HG03521 (cell line): ENCODE data around the gene MEF2C.

Experiments used
- ATAC-seq: cut with Tn5 transposase; IDR thresholded peaks from one replicate; pipeline ENCODE4 v1.9.1; 2021; ENCODE audit warnings: mild to moderate bottlenecking, moderate library complexity; ENCODE audit not compliant: unreplicated experiment

The MEF2C gene

DNA sequence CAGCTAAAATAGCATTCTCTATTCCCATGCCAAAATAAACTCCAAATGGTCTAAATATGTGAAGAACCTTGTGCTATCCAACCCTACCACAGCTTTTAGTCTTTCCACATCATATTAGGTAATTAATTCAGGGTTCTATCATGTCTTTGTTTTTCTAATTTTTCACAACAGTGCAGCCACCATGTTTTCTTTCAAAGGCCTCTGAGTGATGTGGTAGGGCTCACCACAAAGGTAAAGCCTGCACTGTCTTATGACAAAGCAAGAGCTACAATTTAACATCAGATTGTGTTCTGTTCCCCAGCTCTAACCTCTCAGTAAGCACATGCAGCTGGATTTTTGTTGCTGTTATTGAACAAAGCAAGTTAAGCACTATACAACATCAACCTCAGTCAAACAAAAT is 52.4 kb downstream of the MEF2C start:
- ATAC-seq: no peak

DNA sequence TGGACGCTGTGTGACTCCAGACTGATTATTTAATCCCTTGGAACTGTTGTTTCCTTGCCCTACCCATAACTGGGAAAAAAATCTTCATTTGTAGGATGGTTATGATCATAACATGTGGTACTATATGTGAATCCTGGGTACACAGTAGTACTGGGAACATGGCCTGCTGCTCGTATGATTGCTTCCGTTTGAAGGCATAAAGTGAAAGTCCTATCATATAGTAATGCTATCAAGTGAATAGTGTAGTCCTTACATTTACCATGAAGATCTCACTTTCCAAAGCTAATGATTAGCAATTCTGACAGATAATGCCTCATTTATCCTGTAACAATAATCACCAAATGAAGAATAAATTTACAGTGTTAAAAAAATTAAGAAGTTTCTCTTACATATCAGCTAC is 53.2 kb downstream of the MEF2C start:
- ATAC-seq: no peak

DNA sequence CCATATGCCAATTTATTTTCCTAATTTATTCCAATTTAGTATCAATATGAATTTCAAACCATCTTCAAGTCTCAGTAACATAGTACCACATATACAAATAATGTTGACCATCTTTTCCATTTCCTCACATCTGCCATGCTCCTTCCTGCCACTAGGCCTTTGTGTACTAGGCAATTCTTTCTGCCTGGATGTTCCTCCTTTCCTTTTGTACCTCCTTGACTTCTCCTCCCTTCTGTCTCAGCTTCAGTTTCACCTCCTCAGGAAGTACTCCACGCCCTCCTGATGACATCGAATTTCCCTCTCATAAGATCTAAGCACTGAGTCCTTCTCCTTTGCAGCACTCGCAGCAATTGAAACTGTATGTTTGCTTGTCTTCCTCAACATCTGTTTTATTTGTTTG is 53.9 kb downstream of the MEF2C start:
- ATAC-seq: no peak

DNA sequence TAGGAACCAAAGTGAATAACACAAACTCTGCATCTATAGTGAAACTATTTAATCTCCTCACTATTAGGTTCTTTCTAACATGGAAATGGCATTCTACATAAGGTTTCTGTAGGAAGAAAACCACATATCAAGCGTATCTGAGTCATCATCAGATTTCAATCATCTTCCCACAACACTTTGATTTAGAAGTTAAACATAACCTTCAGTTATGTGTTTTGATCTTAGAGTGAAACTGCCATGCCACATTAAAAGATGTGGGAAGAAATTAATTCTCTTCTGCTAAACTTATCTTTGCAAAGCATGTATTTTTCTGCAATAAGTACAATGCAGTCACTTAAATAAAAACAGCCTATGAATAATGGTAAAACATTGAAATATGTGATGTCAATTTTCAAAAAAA is 55.0 kb downstream of the MEF2C start:
- no peak for ATAC-seq

DNA sequence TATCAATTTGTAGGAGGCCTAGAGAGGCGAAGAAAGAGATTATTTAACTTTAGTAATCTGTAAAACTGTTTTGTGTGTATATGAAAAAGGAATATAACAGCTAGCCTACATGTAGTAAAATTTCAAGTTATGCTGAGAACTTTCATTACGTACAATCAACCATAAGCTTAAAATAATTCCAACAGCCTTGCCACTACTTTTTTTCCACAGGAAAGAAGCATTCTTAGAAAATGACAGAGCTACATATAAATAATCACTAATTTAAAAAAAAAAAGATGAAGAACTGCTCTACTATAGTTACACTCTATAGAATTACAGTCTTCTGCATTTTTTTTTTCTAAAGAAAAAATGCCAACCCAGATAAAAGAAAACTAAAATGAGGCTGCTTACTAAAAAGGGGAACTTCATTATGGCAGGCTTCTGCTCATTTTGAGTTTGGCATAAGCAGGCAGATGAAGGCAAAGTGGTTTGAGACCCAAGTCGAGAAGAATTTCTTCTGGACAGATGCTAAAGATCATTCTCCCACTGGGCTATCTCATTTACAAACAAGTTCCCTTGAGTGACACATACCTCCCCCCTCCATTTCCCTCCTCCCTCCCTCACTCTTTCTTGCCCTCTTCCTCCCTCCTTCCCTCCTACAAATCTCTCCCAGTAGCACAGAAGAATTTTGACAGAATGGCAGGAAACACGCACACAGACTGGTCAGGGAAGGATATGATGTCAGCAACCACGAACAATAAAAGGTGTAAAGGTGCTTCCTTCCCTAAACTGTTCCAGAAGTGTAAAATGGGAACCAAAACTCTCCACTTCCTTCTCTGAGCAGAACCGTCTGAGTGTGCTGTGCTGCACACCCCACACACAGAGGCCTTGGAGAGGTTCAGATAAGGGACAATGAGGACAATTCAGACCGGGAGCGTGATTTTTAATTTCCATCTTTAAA is 56.1 kb downstream of the MEF2C start:
- peak; percentile 56 for ATAC-seq

DNA sequence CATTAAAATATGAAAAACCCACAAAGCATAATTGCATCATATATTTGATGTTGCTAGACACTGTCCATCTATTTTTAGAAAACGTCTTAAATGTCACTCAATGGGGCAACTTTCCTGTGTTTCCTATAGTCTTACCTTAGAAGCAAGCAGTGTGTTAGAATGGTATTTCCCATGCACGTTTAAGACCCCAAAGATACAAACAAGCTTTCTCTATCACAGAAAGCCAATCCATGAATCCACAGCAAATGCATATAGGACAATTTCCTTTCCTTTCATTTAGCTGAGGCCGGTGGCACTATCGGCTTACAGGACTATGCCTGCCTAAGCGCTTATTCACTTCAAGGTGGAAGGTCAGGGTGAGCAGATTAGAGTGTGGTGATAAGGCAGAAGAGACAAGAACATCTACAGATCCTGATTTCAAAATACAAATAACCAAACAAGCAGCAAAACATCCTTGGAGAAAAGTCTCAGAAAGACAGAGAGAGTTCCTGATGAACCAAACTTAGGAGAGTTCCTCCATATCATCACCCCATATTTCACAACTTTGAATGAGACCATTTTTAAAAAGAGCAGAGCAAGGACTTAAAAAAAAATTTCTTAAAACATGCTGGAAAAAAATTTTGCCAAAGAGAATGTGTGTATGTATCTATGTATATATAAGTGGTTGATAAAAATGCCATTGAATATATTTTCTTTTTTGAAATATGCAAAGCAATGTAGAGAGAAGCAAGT is 57.2 kb downstream of the MEF2C start:
- no peak for ATAC-seq

DNA sequence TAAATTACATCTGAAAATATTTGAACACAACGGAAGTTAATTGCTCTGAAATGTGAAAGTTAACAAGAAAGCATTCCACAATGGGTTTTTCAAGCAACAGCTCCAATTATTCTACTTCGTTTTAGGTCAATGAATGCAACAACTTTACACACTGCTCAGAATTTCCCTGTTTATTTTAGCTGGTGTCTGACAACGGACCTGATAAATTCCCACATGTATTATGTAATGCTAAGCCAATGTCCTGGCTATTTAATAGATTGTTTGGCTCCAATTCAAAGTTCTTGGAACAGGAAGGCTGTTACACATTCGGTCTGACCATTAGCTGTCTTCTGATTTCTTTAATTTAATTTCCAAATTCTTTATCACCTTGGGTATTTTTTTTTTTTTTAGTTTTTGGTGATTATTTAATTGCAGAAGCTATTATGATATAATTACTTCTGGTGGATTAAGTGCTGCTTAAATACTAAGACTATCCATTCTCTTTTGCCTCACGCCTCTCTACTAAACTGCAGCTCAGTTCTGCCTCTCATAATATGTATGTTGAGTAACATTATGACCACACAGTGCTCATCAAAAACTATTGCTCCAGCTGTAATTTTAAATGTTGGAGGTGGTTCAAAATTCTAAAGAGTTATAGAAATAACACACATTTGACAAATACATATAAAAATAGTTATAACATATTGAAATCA is 57.9 kb downstream of the MEF2C start:
- no peak for ATAC-seq

DNA sequence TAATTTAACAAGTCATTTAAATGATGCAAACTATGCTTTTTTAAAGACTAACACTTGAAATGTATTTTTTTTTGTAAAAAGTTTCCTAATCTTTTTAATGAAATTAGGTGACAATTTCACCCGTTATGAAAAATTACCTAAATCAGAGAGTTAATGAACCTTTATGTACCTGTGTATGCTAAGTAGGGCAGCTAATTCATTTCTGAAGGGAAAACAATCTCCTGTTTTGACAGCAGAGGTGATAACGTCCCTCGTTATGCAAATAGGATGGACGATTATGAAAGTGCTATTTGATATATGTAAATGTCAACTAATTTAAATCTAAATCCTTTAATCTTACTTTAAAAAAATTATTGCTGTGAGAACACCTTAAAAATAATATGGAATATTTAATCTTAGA is 58.8 kb downstream of the MEF2C start:
- ATAC-seq: no peak

DNA sequence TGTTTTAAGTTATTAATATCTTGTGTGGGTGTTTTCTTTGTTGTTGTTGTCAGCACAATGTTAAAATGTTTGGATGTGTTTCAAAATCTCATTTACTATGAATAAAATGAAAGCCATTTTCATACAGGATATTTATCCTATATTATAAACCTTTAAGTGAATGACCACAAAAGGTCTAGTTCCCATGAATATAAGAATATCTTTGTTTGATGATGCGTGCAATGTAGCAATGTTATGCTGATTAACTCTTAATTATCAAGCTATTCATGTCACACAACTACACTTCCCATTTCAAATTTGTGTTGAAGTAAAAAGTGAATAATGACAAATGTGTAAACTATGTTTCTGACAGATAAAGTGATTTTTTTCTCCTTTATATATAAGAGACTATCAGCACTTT is 59.8 kb downstream of the MEF2C start:
- no peak for ATAC-seq

DNA sequence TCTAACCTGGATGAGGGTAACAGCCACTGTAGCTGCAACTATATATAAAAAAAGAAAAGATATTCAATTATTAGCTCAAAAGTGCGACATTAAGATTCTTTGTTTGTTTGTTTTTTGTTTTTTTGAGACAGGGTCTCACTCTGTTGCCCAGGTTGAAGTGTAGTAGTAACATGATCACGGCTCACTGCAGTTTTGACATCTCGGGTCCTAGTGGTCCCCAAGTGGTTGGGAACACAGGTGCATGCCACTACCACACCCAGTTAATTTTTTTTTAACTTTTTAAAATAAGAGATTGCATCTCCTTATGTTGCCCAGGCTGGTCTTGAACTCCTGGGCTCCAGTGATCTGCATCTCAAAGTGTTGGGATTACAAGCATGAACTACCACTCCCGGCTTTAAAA is 61.8 kb downstream of the MEF2C start:
- ATAC-seq: no peak

DNA sequence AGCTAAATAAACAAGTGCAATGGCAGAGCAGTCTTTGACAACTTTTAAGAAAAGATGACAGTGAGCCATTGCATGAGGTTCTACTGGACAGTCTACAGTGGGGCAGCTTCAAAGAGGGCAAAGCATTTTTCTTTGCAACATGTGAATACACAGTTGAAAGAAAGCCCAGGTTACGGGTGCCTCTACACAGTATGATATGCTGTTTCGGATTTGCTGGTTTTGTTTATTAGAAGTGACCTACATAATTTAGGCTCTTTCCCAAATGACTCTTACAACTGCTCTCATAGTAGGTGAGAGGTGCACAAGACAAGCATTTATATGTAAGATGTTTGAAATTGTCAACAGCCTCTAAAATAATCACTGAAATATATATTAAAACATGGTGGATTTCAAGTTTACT is 62.4 kb downstream of the MEF2C start:
- ATAC-seq: no peak

DNA sequence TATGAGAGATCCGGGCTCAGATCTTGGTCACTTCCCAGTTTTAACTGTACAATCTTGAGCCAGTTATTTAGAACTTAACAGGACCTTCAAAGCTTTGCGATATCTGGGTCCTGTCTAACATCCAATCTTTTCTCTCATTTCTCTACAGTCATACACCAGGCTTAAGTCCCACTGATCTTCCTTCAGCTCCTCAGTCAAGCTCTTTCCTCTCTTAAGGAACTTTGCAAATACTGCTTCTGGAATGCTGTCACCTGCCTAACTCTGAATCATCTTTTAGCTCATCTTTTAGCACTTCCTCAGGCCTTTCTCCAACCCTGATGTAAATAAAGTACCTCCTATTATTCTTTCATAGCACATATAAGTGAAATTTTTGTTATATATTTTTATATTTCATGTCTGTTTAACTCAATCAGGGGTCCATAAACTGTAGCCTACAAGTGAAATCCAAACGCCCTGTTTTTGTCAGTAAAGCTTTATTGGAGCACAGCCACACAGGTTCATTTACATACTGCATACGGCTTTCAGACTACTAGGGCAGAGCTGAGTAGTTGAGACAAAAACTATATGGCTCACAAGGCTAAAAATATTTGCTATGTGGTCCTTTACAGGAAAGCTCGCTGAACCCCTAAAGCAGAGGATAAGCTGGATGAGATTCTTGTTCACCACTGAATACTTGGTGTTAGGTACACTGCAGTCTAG is 63.5 kb downstream of the MEF2C start:
- no peak for ATAC-seq

DNA sequence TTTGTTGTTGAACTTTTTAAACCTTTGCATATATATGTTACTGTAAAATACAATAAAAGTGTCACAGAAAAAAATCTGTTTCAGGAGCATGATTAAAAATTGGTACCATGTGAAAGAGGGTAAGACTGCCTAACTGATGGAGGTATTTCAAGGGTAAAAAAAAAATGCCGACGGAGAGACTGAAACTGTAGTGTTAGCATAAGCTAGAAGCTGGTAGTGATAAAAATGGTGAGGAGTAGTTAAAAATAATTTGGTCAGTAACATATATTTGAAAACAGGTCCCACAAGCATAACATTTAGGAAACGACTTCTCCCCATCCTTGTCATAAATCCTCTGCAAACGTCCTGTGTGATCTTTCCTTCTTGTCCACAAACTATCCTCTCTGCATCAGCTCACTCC is 64.7 kb downstream of the MEF2C start:
- no peak for ATAC-seq

DNA sequence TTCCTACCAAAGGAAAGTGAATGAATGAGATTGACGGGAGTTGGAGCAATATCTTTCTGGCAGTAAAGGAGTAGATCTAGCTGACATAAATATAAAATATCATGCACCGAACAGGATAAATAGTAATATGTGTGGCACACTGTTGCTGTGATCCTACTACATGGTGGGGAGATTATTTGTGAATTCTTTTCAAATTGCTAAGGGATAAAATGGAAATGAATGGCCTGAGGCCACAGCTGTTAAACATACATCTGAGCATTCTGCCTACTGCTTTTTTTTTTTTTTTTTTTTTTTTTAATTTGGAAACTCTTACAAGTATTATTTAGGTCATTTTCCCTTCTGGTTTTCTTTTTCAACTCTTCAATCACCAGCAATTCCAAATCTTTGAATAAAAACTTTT is 66.8 kb downstream of the MEF2C start:
- ATAC-seq: no peak

DNA sequence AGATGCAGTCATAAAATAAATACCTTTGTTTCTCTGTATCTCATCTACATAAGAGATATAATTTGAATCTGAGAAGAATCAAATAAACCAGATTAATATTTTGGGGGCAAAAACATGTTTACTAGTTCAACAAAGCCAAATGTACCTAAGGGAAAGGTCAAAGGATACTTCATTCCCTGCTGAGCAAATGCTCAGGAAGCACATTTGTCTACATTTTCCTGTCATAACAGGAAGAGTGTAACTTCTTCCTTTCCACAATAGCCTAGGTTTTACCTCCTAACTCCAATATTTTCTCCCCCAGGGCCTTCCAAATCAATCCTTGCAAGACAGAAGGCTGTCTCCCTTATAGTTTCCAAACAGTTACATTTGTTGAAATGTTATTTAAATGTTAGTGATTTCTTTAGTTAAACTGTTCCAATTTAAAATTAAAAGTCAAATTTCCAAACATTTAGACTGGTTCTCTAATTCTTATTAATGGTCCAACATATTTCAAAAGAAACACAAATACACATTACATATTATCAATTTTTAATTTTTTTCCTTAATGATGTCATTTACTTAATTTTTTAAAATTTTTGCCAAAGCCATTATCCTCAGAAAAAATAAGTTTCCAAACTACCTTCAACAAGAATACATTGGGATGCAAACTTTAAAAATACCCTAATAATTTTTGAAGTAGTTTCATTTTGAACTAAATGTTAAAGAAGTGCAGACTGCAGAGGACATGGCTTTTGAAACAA is 67.8 kb downstream of the MEF2C start:
- no peak for ATAC-seq

DNA sequence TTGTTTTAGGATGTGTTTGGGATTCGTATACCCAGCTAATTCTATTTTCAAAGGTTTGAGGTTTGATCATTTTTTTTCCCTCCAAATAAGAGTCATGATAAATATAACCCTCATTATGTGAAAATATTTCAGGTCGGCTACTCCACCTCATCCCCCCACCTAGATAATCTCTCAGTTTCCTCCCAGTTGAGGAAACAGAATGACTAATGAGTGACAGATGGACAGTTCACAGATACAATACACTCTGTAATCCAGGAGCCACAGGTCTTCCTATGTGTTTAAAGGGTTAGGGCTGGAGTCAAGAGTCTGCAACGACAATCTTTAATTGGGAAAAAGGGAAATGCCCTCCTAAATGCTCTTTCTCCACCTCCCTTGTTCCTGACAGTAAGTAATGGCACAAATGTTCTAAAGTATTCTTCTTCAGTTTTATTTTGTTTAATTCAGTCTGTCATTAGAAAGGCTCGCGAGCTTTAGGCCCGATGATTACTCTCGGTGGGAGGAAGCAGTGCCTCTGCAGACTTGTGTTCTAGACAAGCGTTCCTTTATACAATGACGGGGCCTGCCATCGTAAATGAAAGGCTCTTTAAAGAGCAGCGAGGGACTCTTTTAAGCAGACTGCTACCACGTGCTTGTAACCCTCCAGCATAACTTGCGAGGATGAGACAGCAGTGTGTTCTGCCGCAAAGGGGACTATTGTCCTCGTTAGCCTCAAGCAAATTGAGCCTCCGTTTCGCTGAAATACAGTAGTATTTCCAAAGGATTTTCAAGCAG is 69.0 kb downstream of the MEF2C start:
- ATAC-seq: no peak

DNA sequence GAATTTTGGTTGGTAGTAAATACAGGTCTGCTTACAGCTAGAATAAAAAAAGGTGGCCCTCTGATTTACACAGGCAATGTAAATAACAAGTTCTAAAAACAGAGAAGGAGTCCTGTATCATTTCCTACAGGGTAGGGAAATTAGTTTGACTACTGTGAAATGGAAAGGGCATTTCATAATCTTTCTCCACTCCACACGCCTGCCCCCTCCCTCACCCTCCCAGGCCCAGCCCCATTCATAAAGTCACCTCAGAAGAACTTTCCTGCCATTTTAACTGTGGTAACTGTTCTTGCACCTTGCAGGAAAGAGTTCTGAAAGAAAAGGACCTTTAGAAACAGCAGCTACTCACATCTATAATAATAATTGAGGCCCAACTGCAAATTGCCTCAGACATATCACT is 69.7 kb downstream of the MEF2C start:
- ATAC-seq: no peak

DNA sequence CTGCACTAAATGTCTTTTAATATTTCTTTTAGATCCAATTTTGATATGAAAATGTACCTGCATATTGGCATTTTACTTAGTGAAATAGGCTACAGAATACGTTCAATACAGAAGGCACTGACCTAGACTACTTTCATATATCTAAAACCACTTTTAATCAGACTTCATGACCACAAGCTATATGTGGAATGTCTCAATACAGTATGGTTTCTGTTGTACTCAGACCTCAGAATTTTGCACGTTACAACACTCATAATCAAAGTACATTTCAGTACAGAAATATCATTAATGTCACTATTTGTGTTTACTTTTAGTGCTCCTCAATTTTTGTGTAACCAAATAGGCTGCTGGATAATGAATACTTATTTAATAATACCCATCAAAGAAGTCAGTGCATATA is 74.8 kb downstream of the MEF2C start:
- peak; percentile 84 for ATAC-seq

DNA sequence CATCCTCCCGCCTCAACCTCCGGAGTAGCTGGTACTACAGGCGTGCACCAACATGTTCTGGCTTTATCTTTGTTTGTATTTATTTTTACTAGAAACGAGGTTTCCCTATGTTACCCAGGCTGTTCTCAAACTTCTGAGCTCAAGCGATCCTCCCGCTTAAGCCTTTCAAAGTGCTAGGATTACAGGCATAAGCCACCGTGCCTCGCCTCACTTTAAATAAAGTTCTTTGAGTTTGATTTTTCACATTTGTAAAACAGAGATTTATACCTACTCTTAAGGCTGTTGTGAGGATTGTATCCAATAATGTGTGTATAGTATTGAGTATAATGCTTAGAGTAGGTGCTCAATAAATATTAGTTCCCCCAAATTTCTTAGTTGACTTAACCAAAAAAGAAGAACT is 75.7 kb downstream of the MEF2C start:
- ATAC-seq: no peak

DNA sequence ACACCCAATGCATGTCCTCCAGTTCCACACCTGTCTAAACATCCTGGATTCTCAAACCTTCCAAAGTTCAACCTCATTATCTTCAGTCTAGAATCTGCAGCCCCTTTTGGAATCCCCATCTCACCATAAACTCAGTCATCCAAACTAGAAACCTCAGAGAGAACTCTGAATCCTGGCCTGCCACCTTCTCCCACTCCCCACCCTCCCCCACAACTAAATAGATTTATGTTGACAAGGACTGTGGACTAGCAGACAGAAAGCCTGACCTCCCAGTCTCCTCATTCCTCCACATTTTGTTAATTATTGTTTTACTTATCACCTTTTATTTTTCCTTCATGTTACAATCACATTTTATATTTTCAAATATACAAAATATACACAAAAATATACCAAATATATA is 76.6 kb downstream of the MEF2C start:
- no peak for ATAC-seq
